SK-N-SH (cell line): ENCODE measurements around the gene GOLT1A.

Source experiments
- CHD2 ChIP-seq: fragments of 150-350 bp; IDR thresholded peaks from 2 replicates; pipeline ENCODE4 v1.6.1; 2018; ENCODE audit warnings: low read length; ENCODE audit not compliant: partially characterized antibody
- CTCF ChIP-seq: fragments of 200-600 bp; sonication (generic); IDR thresholded peaks from 2 replicates; pipeline ENCODE4 v1.6.1; 2017; ENCODE audit warnings: antibody characterized with exemption, mild to moderate bottlenecking, moderate library complexity
- ELF1 ChIP-seq: IDR thresholded peaks from 2 replicates; pipeline ENCODE4 v1.4.0; 2012
- EP300 ChIP-seq, 2 experiments: IDR thresholded peaks; 2 replicates each; pipeline versions ENCODE4 v1.4.0 to v1.6.1; 2012; ENCODE audit warnings: borderline replicate concordance in 1 of 2, low read depth in 1 of 2, low read length in 1 of 2
- EZH2phosphoT487 ChIP-seq: fragments of 200-600 bp; sonication (generic); IDR thresholded peaks from 2 replicates; pipeline ENCODE4 v1.6.1; 2017; ENCODE audit warnings: low read depth, mixed run types, mild to moderate bottlenecking, antibody characterized with exemption, moderate library complexity, borderline replicate concordance
- GABPA ChIP-seq: IDR thresholded peaks from 2 replicates; pipeline ENCODE4 v1.4.0; 2012; ENCODE audit warnings: low read depth, mild to moderate bottlenecking
- GATA2 ChIP-seq: sonication (generic); formaldehyde crosslinking; IDR thresholded peaks from 2 replicates; pipeline ENCODE4 v1.5.0; 2020; ENCODE audit warnings: mild to moderate bottlenecking, missing genetic modification reagents
- POLR2AphosphoS5 ChIP-seq: IDR thresholded peaks from 2 replicates; pipeline ENCODE4 v1.6.1; 2012; ENCODE audit warnings: low read depth, low read length
- RCOR1 ChIP-seq: fragments of 150-350 bp; IDR thresholded peaks from 2 replicates; pipeline ENCODE4 v1.6.1; 2017; ENCODE audit warnings: antibody characterized with exemption, low read length
- RFX5 ChIP-seq: IDR thresholded peaks from 2 replicates; pipeline ENCODE4 v1.6.1; 2012; ENCODE audit warnings: mild to moderate bottlenecking, improper control_type of control experiment, low read length
- TAF1 ChIP-seq: IDR thresholded peaks from 2 replicates; pipeline ENCODE4 v1.6.1; 2012; ENCODE audit warnings: low read depth, mild to moderate bottlenecking, low read length, moderate library complexity, borderline replicate concordance
- TCF12 ChIP-seq: IDR thresholded peaks from 2 replicates; pipeline ENCODE4 v1.4.0; 2012

- TF ChIP-seq ELF1 (no peak), TCF12 (no peak), CTCF (no peak), RCOR1 (no peak), GABPA (no peak), EP300 (IDR thresholded peaks at IDR 0.05; ENCODE audit: borderline replicate concordance in 1 of 2, low read depth in 1 of 2, low read length in 1 of 2) (no peak), GATA2 (CRISPR knock-in tag) (no peak), EZH2phosphoT487 (no peak), POLR2AphosphoS5 (no peak), TAF1 (no peak), RFX5 (no peak), CHD2 (no peak)
Measured at GRCh38 chr1:204192046-204192445, 21.7 kb downstream of the GOLT1A start.
